ENCODE measurements around the gene TMEM94. TPM values are rescaled to one million over a fixed set of nuclear protein-coding genes. Genes with fewer than 3 reads are reported as not detected.
A peak's percentile ranks its signal among the peaks of the same experiment; 100 is the strongest.

The TMEM94 gene
- total and polyA plus RNA-seq, 2 of the 13 experiments (the other 11 are each of a cell fraction or from before 2014, with no cell fraction given): 32.6 to 134 TPM

DNA sequence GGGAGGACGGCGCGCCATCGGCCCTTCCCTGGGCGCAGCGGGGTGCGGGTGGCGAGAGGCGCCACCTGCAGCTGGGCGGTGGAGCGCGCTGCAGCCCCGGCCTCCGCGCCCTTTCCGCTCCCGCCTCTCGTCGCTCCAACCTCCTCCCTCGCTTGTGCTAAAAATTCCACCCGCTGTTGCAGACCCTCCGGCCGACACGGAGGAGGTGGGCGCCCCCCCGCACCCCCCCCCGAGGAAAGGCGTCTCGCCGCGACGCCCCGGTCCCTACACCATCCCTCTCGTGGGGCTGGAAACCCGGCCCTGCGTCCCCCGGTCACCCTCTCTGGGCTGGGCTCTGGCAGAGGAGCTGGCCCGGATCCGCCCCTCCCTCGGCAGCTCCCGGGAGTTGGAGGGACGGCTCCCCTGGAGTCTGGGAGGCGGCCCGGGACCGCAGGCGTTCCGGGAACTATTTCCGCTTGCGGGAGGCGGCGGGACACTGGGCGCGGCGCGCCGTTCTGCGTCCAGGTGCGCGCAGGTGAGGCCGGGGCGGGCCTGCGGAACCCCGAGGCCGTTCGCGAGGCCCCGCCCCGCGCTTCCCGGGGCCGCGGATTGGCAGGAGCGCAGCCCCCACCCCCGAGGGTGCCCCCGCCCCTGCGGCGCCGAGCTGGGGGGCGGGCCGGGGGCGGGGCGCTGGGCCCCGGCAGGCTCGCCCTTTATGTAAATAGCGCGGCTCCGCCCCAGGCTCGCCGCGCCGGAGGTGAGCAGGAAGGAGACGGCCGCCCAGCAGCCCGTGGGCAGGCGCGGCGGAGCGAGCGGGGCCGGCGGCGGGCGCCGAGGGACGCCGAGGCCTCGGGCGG lies 68.8 kb downstream of the TMEM94 start, which contains the start of gene LLGL2 (continued):
- TF ChIP-seq, protein P1, sequence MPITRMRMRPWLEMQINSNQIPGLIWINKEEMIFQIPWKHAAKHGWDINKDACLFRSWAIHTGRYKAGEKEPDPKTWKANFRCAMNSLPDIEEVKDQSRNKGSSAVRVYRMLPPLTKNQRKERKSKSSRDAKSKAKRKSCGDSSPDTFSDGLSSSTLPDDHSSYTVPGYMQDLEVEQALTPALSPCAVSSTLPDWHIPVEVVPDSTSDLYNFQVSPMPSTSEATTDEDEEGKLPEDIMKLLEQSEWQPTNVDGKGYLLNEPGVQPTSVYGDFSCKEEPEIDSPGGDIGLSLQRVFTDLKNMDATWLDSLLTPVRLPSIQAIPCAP (CRISPR knock-in tag; IDR thresholded peaks at IDR 0.05; ENCODE audit: low read depth): 0 out of 2 replicates have a peak, but pooled peaks have one; percentile 39
- TF ChIP-seq MYNN (CRISPR knock-in tag; IDR thresholded peaks at IDR 0.05; ENCODE audit: low read depth) (no peak), ZNF432 (CRISPR knock-in tag; IDR thresholded peaks at IDR 0.05; ENCODE audit: borderline replicate concordance) (no peak), ZNF557 (CRISPR knock-in tag; IDR thresholded peaks at IDR 0.05) (no peak), EZH2 (conservative IDR thresholded peaks at IDR 0.05; ENCODE audit: low read depth, low read length) (no peak), ZMYM4 (CRISPR knock-in tag; IDR thresholded peaks at IDR 0.05) (peak; percentile 75; the same call in 1 of the 2 replicates), GLI4 (CRISPR knock-in tag; IDR thresholded peaks at IDR 0.05; ENCODE audit: borderline replicate concordance) (no peak; the same call in 1 of the 2 replicates), ZNF619 (CRISPR knock-in tag; IDR thresholded peaks at IDR 0.05) (peak; percentile 69; the same call in 1 of the 2 replicates), LCORL (IDR thresholded peaks at IDR 0.05) (no peak), LCORL (CRISPR knock-in tag; IDR thresholded peaks at IDR 0.05) (peak; percentile 92), ZNF549 (CRISPR knock-in tag; IDR thresholded peaks at IDR 0.05) (no peak), ATF1 (CRISPR knock-in tag; IDR thresholded peaks at IDR 0.05) (no peak), NONO (IDR thresholded peaks at IDR 0.05) (no peak), NONO (CRISPR knock-in tag; conservative IDR thresholded peaks at IDR 0.05) (peak; percentile 73), ZNF430 (CRISPR knock-in tag; IDR thresholded peaks at IDR 0.05) (no peak), ATAD3A (CRISPR knock-in tag; IDR thresholded peaks at IDR 0.05) (no peak), EED (CRISPR knock-in tag; IDR thresholded peaks at IDR 0.05) (no peak), ZNF713 (CRISPR knock-in tag; IDR thresholded peaks at IDR 0.05) (no peak), KLF11 (CRISPR knock-in tag; IDR thresholded peaks at IDR 0.05) (no peak; the same call in 1 of the 2 replicates), HNRNPLL (IDR thresholded peaks at IDR 0.05; ENCODE audit: low read depth, low read length, poor library complexity, severe bottlenecking) (peak; percentile 82), ZNF879 (CRISPR knock-in tag; IDR thresholded peaks at IDR 0.05) (no peak), RFXAP (CRISPR knock-in tag; IDR thresholded peaks at IDR 0.05; ENCODE audit: borderline replicate concordance) (0 out of 2 replicates have a peak, but pooled peaks have one; percentile 40), MTA3 (CRISPR knock-in tag; IDR thresholded peaks at IDR 0.05) (no peak), JUNB (CRISPR knock-in tag; IDR thresholded peaks at IDR 0.05; ENCODE audit: borderline replicate concordance) (no peak), ZC3H13 (CRISPR knock-in tag; IDR thresholded peaks at IDR 0.05) (peak; percentile 92), YEATS4 (CRISPR knock-in tag; IDR thresholded peaks at IDR 0.05; ENCODE audit: borderline replicate concordance) (peak; percentile 61; the same call in 1 of the 2 replicates), KMT2B (CRISPR knock-in tag; IDR thresholded peaks at IDR 0.05) (no peak; the same call in 1 of the 2 replicates)
- TF ChIP-seq, protein P2, sequence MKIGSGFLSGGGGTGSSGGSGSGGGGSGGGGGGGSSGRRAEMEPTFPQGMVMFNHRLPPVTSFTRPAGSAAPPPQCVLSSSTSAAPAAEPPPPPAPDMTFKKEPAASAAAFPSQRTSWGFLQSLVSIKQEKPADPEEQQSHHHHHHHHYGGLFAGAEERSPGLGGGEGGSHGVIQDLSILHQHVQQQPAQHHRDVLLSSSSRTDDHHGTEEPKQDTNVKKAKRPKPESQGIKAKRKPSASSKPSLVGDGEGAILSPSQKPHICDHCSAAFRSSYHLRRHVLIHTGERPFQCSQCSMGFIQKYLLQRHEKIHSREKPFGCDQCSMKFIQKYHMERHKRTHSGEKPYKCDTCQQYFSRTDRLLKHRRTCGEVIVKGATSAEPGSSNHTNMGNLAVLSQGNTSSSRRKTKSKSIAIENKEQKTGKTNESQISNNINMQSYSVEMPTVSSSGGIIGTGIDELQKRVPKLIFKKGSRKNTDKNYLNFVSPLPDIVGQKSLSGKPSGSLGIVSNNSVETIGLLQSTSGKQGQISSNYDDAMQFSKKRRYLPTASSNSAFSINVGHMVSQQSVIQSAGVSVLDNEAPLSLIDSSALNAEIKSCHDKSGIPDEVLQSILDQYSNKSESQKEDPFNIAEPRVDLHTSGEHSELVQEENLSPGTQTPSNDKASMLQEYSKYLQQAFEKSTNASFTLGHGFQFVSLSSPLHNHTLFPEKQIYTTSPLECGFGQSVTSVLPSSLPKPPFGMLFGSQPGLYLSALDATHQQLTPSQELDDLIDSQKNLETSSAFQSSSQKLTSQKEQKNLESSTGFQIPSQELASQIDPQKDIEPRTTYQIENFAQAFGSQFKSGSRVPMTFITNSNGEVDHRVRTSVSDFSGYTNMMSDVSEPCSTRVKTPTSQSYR (CRISPR knock-in tag; IDR thresholded peaks at IDR 0.05; ENCODE audit: borderline replicate concordance): peak; percentile 23; the same call in 1 of the 2 replicates
- TF ChIP-seq, protein P3, sequence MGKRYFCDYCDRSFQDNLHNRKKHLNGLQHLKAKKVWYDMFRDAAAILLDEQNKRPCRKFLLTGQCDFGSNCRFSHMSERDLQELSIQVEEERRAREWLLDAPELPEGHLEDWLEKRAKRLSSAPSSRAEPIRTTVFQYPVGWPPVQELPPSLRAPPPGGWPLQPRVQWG (CRISPR knock-in tag; IDR thresholded peaks at IDR 0.05; ENCODE audit: borderline replicate concordance, low read depth): no peak

Data from HepG2 (cell line).